ENCODE data around the gene GNPDA1.

GNPDA1 gene

GRCh38 chr5:142000704-142001484 is 11.9 kb downstream of the GNPDA1 start:
- peak in 1 of 2 experiments; percentile 25 for DNase-seq (ENCODE audit: low read depth in 1 of 2, low spot score in 1 of 2)
- no peak for TF ChIP-seq JUND (IDR thresholded peaks at IDR 0.05; ENCODE audit: low read depth)
- in situ Hi-C loops (cut with HindIII; ENCODE audit: low pct_unique_long_range_greater_than_20kb, low sequenced_read_pairs): no loop called here

- in situ Hi-C loops (cut with HindIII; ENCODE audit: low pct_unique_long_range_greater_than_20kb, low sequenced_read_pairs): no loop called here
- no peak for DNase-seq (ENCODE audit: low read depth in 1 of 2, low spot score in 1 of 2)
- TF ChIP-seq JUND (IDR thresholded peaks at IDR 0.05; ENCODE audit: low read depth): no peak
These were observed 12.7 kb downstream of the GNPDA1 start for GRCh38 chr5:142000173-142000572.

- in situ Hi-C loops (cut with HindIII; ENCODE audit: low pct_unique_long_range_greater_than_20kb, low sequenced_read_pairs): no loop called here
- no peak for TF ChIP-seq JUND (IDR thresholded peaks at IDR 0.05; ENCODE audit: low read depth)
- no peak for DNase-seq (ENCODE audit: low read depth in 1 of 2, low spot score in 1 of 2)
These were observed 15.4 kb downstream of the GNPDA1 start for GRCh38 chr5:141997358-141997960.

- TF ChIP-seq JUND (IDR thresholded peaks at IDR 0.05; ENCODE audit: low read depth): no peak
- in situ Hi-C loops (cut with HindIII; ENCODE audit: low pct_unique_long_range_greater_than_20kb, low sequenced_read_pairs): no loop called here
- DNase-seq (ENCODE audit: low read depth in 1 of 2, low spot score in 1 of 2): no peak
These were observed 17.2 kb downstream of the GNPDA1 start for GRCh38 chr5:141995656-141996055.

- in situ Hi-C loops (cut with HindIII; ENCODE audit: low pct_unique_long_range_greater_than_20kb, low sequenced_read_pairs): no loop called here
- TF ChIP-seq JUND (IDR thresholded peaks at IDR 0.05; ENCODE audit: low read depth): no peak
- DNase-seq (ENCODE audit: low read depth in 1 of 2, low spot score in 1 of 2): no peak
These were observed 18.2 kb downstream of the GNPDA1 start for GRCh38 chr5:141994511-141995136.

- TF ChIP-seq JUND (IDR thresholded peaks at IDR 0.05; ENCODE audit: low read depth): no peak
- in situ Hi-C loops (cut with HindIII; ENCODE audit: low pct_unique_long_range_greater_than_20kb, low sequenced_read_pairs): no loop called here
- DNase-seq (ENCODE audit: low read depth in 1 of 2, low spot score in 1 of 2): peak; percentile 79 to 85
These were observed 20.4 kb downstream of the GNPDA1 start for GRCh38 chr5:141992349-141992963.

- in situ Hi-C loops (cut with HindIII; ENCODE audit: low pct_unique_long_range_greater_than_20kb, low sequenced_read_pairs): no loop called here
- no peak for DNase-seq (ENCODE audit: low read depth in 1 of 2, low spot score in 1 of 2)
- TF ChIP-seq JUND (IDR thresholded peaks at IDR 0.05; ENCODE audit: low read depth): no peak
These were observed 23.1 kb downstream of the GNPDA1 start for GRCh38 chr5:141989720-141990119.

GRCh38 chr5:141986072-141986471 is 26.8 kb downstream of the GNPDA1 start:
- no peak for DNase-seq (ENCODE audit: low read depth in 1 of 2, low spot score in 1 of 2)
- TF ChIP-seq JUND (IDR thresholded peaks at IDR 0.05; ENCODE audit: low read depth): no peak
- in situ Hi-C loops (cut with HindIII; ENCODE audit: low pct_unique_long_range_greater_than_20kb, low sequenced_read_pairs): no loop called here

- in situ Hi-C loops (cut with HindIII; ENCODE audit: low pct_unique_long_range_greater_than_20kb, low sequenced_read_pairs): no loop called here
- TF ChIP-seq JUND (IDR thresholded peaks at IDR 0.05; ENCODE audit: low read depth): no peak
These were observed 30.2 kb downstream of the GNPDA1 start for GRCh38 chr5:141982626-141983025.

GRCh38 chr5:141978389-141978788 is 34.4 kb downstream of the GNPDA1 start:
- DNase-seq (ENCODE audit: low read depth in 1 of 2, low spot score in 1 of 2): no peak
- TF ChIP-seq JUND (IDR thresholded peaks at IDR 0.05; ENCODE audit: low read depth): no peak
- in situ Hi-C loops (cut with HindIII; ENCODE audit: low pct_unique_long_range_greater_than_20kb, low sequenced_read_pairs): no loop called here

More at GRCh38 chr5:141982626-141983025, 30.2 kb downstream of the GNPDA1 start:
- no peak for DNase-seq (ENCODE audit: low read depth in 1 of 2, low spot score in 1 of 2)

- TF ChIP-seq JUND (IDR thresholded peaks at IDR 0.05; ENCODE audit: low read depth): no peak
- in situ Hi-C loops (cut with HindIII; ENCODE audit: low pct_unique_long_range_greater_than_20kb, low sequenced_read_pairs): no loop called here
- DNase-seq (ENCODE audit: low read depth in 1 of 2, low spot score in 1 of 2): no peak
These were observed 36.7 kb downstream of the GNPDA1 start for GRCh38 chr5:141976176-141976575.

- DNase-seq (ENCODE audit: low read depth in 1 of 2, low spot score in 1 of 2): no peak
- no peak for TF ChIP-seq JUND (IDR thresholded peaks at IDR 0.05; ENCODE audit: low read depth)
- in situ Hi-C loops (cut with HindIII; ENCODE audit: low pct_unique_long_range_greater_than_20kb, low sequenced_read_pairs): no loop called here
These were observed 38.8 kb downstream of the GNPDA1 start for GRCh38 chr5:141973871-141974595.
